SJSA1 (cell line): Measurements from ENCODE around the gene KIF3B. TPM values are rescaled to one million over a fixed set of nuclear protein-coding genes. Genes with fewer than 3 reads are reported as not detected.
"Not testable (repeated sequence)": the region's sequence is repeated elsewhere in the genome, so short reads cannot be mapped to it uniquely, and the experiment has no call there.

Experiments used
- DNase-seq, 2 experiments: peaks; one replicate each; pipeline ENCODE4 v3.0.0-alpha.2; 2015 to 2020; ENCODE audit warnings: low spot score in 2 of 2, low read depth in 1 of 2
- H3K27ac ChIP-seq: fragments of 250-450 bp; sonication (Bioruptor Pico); 2 replicates; pipeline ENCODE4 v1.5.1; 2020; ENCODE audit warnings: mild to moderate bottlenecking, moderate library complexity
- H3K27me3 ChIP-seq: fragments of 250-450 bp; sonication (Bioruptor Pico); replicated peaks from 2 replicates; pipeline ENCODE4 v1.5.1; 2020; ENCODE audit warnings: mild to moderate bottlenecking, moderate library complexity
- H3K36me3 ChIP-seq: fragments of 250-450 bp; sonication (Bioruptor Pico); 2 replicates; pipeline ENCODE4 v1.5.1; 2020; ENCODE audit warnings: mild to moderate bottlenecking
- H3K4me1 ChIP-seq: fragments of 250-450 bp; sonication (Bioruptor Pico); replicated peaks from 2 replicates; pipeline ENCODE4 v1.6.1; 2021; ENCODE audit warnings: mild to moderate bottlenecking
- H3K4me3 ChIP-seq: fragments of 250-450 bp; sonication (Bioruptor Pico); 2 replicates; pipeline ENCODE4 v1.5.1; 2020; ENCODE audit warnings: mild to moderate bottlenecking
- H3K9me3 ChIP-seq: fragments of 250-450 bp; sonication (Bioruptor Pico); replicated peaks from 2 replicates; pipeline ENCODE4 v1.5.1; 2020; ENCODE audit warnings: mild to moderate bottlenecking
- total RNA-seq: library from RNA; depleted of rRNA; stranded (reverse); fragments of >200 nt; shearing (Covaris generic); gene quantifications from 2 replicates; pipeline ENCODE4 v1.2.3, GENCODE V29; 2014; rRNA removed

Gene KIF3B
- total RNA-seq, 1 experiment from 2014 or later, result 15.7 TPM

DNA sequence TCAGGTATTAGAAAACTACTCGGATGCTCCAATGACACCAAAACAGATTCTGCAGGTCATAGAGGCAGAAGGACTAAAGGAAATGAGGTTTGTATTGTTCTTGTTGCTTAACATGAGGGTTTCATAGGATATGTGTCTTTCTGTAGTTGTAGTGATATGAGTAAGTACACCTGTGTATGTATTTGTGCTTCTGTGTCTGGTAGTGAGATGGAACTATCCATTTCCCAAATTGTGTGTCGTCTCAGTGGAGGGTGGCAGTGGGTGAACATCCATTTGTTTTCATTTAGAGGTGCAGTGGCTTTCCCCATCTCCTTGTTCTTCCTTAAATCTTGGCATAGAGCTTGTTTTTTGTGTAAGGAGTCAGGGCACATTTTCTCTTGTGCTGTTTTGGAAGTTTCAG, 88.9 kb downstream of the KIF3B start:
- Histone ChIP-seq H3K9me3 (no peaks in the 10 kb centered on the region), H3K4me3 (no peak overlapping the region), H3K27me3 (no peaks in the 10 kb centered on the region), H3K4me1 (peaks cover 32% of the 10 kb centered on the region), H3K36me3 (peaks cover 46% of the 10 kb centered on the region), H3K27ac (no peak overlapping the region)
- no peak for DNase-seq

DNA sequence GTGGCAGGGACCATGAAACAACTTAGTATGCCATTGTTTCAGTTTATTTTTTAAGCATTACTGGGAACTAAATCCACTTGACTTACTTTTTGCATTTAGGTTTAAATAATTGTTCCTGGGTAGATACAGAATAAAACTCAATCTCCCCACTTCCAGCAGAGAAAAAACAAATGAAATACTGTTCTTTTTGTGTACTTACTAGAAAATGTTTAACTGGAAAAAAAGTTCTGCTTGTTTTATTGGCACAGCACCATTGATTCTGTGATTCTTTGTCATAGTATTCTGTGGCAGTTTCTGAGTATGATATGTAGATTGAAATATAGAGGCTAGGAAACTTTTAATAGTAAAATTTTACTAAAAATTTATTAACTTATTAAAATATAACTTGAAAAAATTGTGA, 90.9 kb downstream of the KIF3B start:
- Histone ChIP-seq H3K27me3 (no peaks in the 10 kb centered on the region), H3K4me1 (peaks cover 17% of the 10 kb centered on the region), H3K9me3 (no peaks in the 10 kb centered on the region), H3K4me3 (no peak overlapping the region), H3K36me3 (peaks cover 60% of the 10 kb centered on the region), H3K27ac (no peak overlapping the region)
- no peak for DNase-seq

DNA sequence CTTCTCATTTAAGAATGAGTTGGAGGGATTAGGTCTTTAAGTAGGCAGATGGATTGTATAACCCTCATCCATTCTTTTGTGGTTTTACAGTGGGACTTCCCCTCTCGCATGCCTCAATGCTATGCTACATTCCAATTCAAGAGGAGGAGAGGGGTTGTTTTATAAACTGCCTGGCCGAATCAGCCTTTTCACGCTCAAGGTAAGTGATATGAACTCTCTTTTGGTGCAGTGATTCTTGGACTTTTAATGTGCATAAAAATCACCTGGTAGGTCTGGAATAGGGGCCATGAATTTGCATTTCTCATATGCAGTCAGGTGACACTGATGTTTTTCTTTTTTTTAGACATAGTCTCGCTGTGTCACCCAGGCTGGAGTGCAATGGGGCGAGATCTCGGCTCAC, 91.5 kb downstream of the KIF3B start:
- Histone ChIP-seq H3K4me1 (peaks cover 13% of the 10 kb centered on the region), H3K27me3 (no peaks in the 10 kb centered on the region), H3K9me3 (no peaks in the 10 kb centered on the region), H3K36me3 (peaks cover 59% of the 10 kb centered on the region), H3K4me3 (no peak overlapping the region), H3K27ac (no peak overlapping the region)
- DNase-seq, result peak in 1 of 2 experiments; percentile 55

DNA sequence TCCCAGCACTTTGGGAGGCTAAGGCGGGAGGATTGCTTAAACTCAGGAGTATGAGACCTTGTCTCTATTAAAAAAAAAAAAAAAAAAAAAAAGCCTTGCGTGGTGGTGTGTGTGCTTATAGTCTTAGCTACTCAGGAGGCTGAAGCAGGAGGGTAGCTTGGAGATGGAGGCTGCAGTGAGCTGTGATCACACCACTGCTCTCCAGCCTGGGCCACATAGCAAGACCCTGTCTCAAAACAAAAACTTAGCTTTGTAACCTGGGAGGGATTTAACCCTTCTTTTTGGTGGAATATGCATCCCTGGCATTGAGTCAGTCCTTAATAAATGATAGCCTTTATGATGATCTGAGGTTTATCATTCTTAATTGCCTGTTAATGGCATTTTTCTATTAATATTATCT, 93.4 kb downstream of the KIF3B start:
- peaks cover 77% of the 10 kb centered on the region for H3K36me3 ChIP-seq

DNA sequence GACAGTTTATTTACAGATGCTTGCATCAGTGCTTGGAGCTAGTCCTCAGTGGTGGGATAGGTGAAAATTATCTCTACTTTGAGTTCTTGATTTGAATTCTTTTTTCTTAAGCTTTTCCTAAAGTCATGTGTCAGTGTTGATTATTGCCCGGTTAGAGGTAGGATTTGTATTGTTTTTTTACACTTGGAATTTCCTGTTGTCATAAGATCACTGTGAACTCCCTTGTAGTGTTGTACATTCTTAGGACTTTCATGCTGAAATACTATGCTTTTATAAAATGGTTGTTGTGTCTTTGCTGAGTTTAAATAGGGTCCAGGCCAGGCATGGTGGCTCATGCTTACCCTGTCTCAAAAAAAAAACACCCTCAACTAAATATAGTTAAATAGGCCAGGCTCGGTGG, 101.0 kb downstream of the KIF3B start:
- Histone ChIP-seq H3K36me3 (peaks cover 47% of the 10 kb centered on the region), H3K4me3 (no peak overlapping the region), H3K27me3 (no peaks in the 10 kb centered on the region), H3K9me3 (no peaks in the 10 kb centered on the region), H3K27ac (no peak overlapping the region), H3K4me1 (peaks cover 10% of the 10 kb centered on the region)
- no peak for DNase-seq

More for the DNA sequence above, 93.4 kb downstream of the KIF3B start:
- Histone ChIP-seq H3K9me3 (no peaks in the 10 kb centered on the region), H3K27me3 (no peaks in the 10 kb centered on the region), H3K27ac (no peak overlapping the region), H3K4me1 (peaks cover 13% of the 10 kb centered on the region), H3K4me3 (no peak overlapping the region)
- DNase-seq, result no peak

DNA sequence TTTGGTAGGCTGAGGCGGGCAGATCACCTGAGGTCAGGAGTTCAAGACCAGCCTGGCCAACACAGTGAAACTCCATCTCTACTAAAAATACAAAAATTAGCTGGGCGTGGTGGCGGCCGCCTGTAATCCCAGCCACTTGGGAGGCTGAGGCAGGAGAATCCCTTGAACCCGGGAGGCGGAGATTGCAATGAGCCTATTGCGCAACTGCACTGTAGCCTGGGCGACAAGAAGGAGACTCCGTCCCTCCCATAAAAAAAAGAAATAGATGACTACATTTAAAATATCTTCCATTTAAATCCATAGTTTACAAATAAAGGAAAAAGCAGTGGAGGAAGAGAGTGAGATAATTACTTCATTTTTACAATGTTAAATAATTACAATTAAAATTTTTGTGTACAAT, 102.6 kb downstream of the KIF3B start:
- DNase-seq, H3K27ac ChIP-seq, H3K9me3 ChIP-seq, H3K27me3 ChIP-seq, H3K4me3 ChIP-seq: not testable (repeated sequence)
- Histone ChIP-seq H3K4me1 (peaks cover 19% of the 10 kb centered on the region), H3K36me3 (peaks cover 37% of the 10 kb centered on the region)

DNA sequence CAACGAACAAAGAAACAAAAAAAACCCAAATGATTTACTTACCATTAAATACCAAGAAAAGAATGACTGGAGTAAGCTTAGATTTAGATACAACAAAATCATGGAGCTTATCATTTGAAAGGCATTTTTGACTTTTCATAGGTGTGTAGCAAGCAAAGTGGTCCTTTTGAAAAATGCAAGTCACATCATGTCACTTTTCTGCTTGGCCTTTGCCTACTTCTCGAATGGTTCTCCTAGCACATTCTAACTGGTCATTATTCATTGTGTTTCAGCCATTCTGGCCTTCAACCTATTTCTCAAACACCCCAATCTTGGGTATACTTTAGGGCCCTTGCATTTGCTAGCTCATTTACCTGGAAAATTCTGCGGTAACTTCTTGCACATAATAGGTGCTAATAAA, 103.3 kb downstream of the KIF3B start:
- H3K4me1 ChIP-seq, result peaks cover 26% of the 10 kb centered on the region
- no peak overlapping the region for H3K27ac ChIP-seq
- H3K9me3 ChIP-seq, result no peaks in the 10 kb centered on the region
- DNase-seq, result no peak
- no peaks in the 10 kb centered on the region for H3K27me3 ChIP-seq
- H3K36me3 ChIP-seq, result peaks cover 32% of the 10 kb centered on the region
- no peak overlapping the region for H3K4me3 ChIP-seq

DNA sequence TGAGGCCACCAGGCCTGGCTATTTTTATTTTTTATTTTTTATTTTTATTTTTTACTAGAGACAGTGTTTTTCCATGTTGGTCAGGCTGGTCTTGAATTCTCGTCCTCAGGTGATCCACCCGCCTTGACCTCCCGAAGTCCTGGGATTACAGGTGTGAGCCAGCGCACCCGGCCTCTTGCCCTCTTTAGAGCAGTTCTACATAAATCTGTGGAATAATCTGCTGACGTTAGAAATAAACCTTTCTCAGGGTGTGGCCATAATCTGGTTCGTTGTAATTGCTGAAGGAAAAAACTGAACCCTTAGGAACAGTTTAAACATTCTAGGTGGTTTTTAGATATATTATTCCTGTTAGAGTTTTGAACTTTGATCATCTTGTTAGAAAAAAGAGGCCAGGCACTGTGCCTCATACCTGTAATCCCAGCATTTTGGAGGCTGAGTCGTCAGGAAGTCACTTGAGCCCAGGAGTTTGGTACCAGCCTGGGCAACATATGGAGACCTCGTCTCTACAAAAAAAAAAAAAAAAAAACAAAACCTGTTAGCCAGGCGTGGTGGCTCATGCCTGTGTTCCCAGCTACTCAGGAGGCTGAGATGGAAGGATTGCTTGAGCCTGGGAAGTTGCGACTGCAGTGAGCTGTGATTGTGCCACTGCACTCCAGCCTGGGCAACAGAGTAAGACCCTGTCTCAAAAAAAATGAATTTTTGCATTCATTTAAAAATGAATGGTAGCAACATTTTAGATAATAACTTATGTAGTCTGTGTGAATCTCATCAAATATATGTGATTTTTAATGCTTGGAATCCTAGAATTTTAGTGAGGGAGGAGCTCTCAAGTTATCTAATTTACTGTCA, 104.9 kb downstream of the KIF3B start:
- Histone ChIP-seq H3K27me3 (no peaks in the 10 kb centered on the region), H3K4me1 (peaks cover 36% of the 10 kb centered on the region), H3K36me3 (peaks cover 29% of the 10 kb centered on the region), H3K27ac (no peak overlapping the region), H3K9me3 (no peaks in the 10 kb centered on the region), H3K4me3 (no peak overlapping the region)
- DNase-seq, result no peak

DNA sequence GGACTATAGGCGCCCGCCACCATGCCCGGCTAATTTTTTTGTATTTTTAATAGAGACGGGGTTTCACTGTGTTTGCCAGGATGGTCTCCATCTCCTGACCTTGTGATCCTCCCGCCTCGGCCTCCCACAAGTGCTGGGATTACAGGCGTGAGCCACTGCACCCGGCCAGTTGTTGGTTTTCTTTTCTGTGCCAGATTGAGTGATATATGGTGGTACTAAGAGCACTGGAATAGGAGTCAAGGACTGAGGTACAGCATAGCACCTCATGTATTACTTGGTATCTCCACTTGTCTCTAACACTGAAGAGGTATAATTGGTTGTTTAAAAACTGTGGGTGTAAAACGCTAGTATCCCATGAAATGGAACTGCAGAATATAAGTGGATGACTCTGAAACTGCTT, 106.0 kb downstream of the KIF3B start:
- H3K4me1 ChIP-seq, result peaks cover 33% of the 10 kb centered on the region
- H3K27me3 ChIP-seq, DNase-seq, H3K27ac ChIP-seq, H3K4me3 ChIP-seq, H3K9me3 ChIP-seq: not testable (repeated sequence)
- H3K36me3 ChIP-seq, result peaks cover 23% of the 10 kb centered on the region

Other genes starting within 250 kb of the KIF3B start
- not detected in 2 replicates for gene HCK, start 225.4 kb upstream of the KIF3B start, total RNA-seq
- gene TM9SF4, start 167.9 kb upstream of the KIF3B start, total RNA-seq, result 18.4 and 26.9 TPM in 2 replicates
- 2.6 and 3.3 TPM in 2 replicates for gene PLAGL2, start 69.9 kb upstream of the KIF3B start, total RNA-seq
- gene POFUT1, start 69.8 kb upstream of the KIF3B start, total RNA-seq, result 42.4 and 52.4 TPM in 2 replicates
- gene ASXL1, start 80.7 kb downstream of the KIF3B start, total RNA-seq, result 19.9 and 35.2 TPM in 2 replicates